Measurements from ENCODE around the gene ATE1.

DNA sequence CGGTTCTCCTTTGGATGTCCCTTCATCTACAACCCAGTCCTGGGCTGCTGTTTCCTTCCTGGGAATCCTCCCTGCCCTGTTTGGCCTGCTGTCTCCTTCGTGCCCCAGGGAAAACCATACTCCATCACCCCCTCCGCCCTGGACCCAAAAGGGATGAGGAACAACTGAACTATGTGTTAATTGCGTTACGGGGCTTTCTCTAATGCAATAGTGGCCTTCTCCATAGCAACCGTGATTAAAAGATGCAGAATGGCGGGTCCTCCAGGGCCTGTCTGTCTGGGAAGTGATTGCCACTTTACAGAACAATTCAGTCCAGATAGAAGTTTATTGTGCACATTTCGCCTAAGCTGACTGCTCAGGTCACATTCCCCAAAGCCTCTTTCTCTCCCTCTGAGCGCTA lies 217.6 kb downstream of the ATE1 start:
- TF ChIP-seq POLR2AphosphoS5 (IDR thresholded peaks at IDR 0.05; ENCODE audit: insufficient read depth in 1 of 2, low read depth in 1 of 2), result no peak
- TF ChIP-seq, protein P1, sequence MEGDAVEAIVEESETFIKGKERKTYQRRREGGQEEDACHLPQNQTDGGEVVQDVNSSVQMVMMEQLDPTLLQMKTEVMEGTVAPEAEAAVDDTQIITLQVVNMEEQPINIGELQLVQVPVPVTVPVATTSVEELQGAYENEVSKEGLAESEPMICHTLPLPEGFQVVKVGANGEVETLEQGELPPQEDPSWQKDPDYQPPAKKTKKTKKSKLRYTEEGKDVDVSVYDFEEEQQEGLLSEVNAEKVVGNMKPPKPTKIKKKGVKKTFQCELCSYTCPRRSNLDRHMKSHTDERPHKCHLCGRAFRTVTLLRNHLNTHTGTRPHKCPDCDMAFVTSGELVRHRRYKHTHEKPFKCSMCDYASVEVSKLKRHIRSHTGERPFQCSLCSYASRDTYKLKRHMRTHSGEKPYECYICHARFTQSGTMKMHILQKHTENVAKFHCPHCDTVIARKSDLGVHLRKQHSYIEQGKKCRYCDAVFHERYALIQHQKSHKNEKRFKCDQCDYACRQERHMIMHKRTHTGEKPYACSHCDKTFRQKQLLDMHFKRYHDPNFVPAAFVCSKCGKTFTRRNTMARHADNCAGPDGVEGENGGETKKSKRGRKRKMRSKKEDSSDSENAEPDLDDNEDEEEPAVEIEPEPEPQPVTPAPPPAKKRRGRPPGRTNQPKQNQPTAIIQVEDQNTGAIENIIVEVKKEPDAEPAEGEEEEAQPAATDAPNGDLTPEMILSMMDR (IDR thresholded peaks at IDR 0.05), result no peak
- no peak for TF ChIP-seq POLR2A (IDR thresholded peaks at IDR 0.05)

Data from vagina (tissue), 2 donors.